ENCODE results near the gene PTPN1. TPM values are rescaled to one million over a fixed set of nuclear protein-coding genes. Genes with fewer than 3 reads are reported as not detected.

PTPN1 gene
- total RNA-seq, 3 donors from 2014 or later (not counting 1 experiment from before 2014, with no cell fraction given): 52.9 to 64.5 (median 58.3) TPM

- Histone ChIP-seq H3K36me3 (ENCODE audit: control insufficient read depth, insufficient read depth, low read length) (peaks cover 17% of the 10 kb centered on the region), H3K27ac (ENCODE audit: low read length) (no peak overlapping the region), H3K27me3 (ENCODE audit: control insufficient read depth, insufficient read depth, low read length) (no peaks in the 10 kb centered on the region), H3K9me3 (ENCODE audit: control insufficient read depth, insufficient read depth, low read length) (no peaks in the 10 kb centered on the region), H3K4me3 (ENCODE audit: low read length) (no peak overlapping the region), H3K4me1 (ENCODE audit: control insufficient read depth, insufficient read depth, low read length) (no peaks in the 10 kb centered on the region)
- intact Hi-C loops (cut with micrococcal nuclease): no loop called here
- TF ChIP-seq CTCF (IDR thresholded peaks at IDR 0.05): no peak
- ATAC-seq (no peak), DNase-seq (no peak)
- WGBS (ENCODE audit: insufficient coverage): 95% methylated on average over 11 of the region's 11 CpGs
- H3K36me3 Mint-ChIP-seq: no peaks in the 10 kb centered on the region
- H3K27me3 Mint-ChIP-seq (ENCODE audit: low read depth in 2 of 2): no peaks in the 10 kb centered on the region
- H3K4me1 Mint-ChIP-seq: peaks cover 0 to 6% of the 10 kb centered on the region in 2 donors
- H3K27ac Mint-ChIP-seq: no peak overlapping the region
- H3K4me3 Mint-ChIP-seq: no peak overlapping the region
- H3K9me3 Mint-ChIP-seq: no peaks in the 10 kb centered on the region
Observed at GRCh38 chr20:50590348-50590664, 80.1 kb downstream of the PTPN1 start.

GRCh38 chr20:50591233-50591852, 81.2 kb downstream of the PTPN1 start:
- Mint-ChIP-seq H3K4me3 (no peak overlapping the region), H3K36me3 (no peaks in the 10 kb centered on the region), H3K27ac (peak overlapping the region in 1 of 2 donors; percentile 42), H3K27me3 (ENCODE audit: low read depth in 2 of 2) (no peaks in the 10 kb centered on the region), H3K4me1 (peaks cover 0 to 6% of the 10 kb centered on the region in 2 donors), H3K9me3 (no peaks in the 10 kb centered on the region)
- intact Hi-C loops (cut with micrococcal nuclease): no loop called here
- Histone ChIP-seq H3K9me3 (ENCODE audit: control insufficient read depth, insufficient read depth, low read length) (no peaks in the 10 kb centered on the region), H3K36me3 (ENCODE audit: control insufficient read depth, insufficient read depth, low read length) (peaks cover 11% of the 10 kb centered on the region), H3K4me3 (ENCODE audit: low read length) (no peak overlapping the region), H3K27ac (ENCODE audit: low read length) (no peak overlapping the region), H3K4me1 (ENCODE audit: control insufficient read depth, insufficient read depth, low read length) (no peaks in the 10 kb centered on the region), H3K27me3 (ENCODE audit: control insufficient read depth, insufficient read depth, low read length) (no peaks in the 10 kb centered on the region)
- 94% methylated on average over 5 of the region's 5 CpGs for WGBS (ENCODE audit: insufficient coverage)
- TF ChIP-seq CTCF (IDR thresholded peaks at IDR 0.05): no peak
- ATAC-seq (no peak), DNase-seq (no peak)

DNA sequence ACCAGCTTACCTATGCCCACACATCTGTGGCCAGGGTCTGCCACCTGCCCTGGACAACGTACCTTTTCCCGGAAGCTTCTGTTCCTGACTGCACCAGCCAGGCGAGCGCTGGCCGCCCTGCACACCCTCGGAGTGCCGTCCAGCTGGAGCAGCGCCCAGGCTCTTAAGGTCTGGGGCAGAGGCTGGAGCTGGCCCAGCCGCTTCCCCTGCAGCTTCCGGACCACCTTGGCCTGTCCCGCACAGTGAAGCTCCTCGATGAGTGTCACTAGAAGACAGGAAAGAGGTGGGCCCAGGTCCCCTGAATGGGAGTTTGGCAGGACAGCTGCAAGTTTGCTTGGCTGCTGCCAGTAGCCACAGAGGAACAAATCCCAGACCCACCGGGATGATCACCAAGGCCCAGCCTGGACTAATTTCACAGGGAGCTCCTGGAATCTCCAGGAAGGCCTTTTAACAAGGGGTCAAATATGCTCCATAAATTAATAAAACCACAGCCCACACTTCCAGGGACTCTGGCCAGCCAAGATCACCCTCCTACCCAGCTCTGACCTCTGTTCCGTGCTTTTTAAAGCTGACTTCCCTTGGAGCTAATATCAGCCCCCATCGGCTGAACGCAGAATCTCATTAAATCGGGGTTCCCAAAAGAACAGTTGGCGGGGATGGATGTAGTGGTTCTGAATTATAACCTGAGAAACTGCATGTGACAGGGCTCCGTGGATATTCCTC, 82.3 kb downstream of the PTPN1 start:
- WGBS (ENCODE audit: insufficient coverage): 97% methylated on average over 19 of the region's 19 CpGs
- H3K27ac Mint-ChIP-seq: no peak overlapping the region
- intact Hi-C loops (cut with micrococcal nuclease): no loop called here

More for the DNA sequence above, 82.3 kb downstream of the PTPN1 start:
- H3K36me3 Mint-ChIP-seq: no peaks in the 10 kb centered on the region
- Histone ChIP-seq H3K27me3 (ENCODE audit: control insufficient read depth, insufficient read depth, low read length) (no peaks in the 10 kb centered on the region), H3K27ac (ENCODE audit: low read length) (no peak overlapping the region), H3K9me3 (ENCODE audit: control insufficient read depth, insufficient read depth, low read length) (no peaks in the 10 kb centered on the region), H3K36me3 (ENCODE audit: control insufficient read depth, insufficient read depth, low read length) (peaks cover 2% of the 10 kb centered on the region), H3K4me3 (ENCODE audit: low read length) (no peak overlapping the region), H3K4me1 (ENCODE audit: control insufficient read depth, insufficient read depth, low read length) (no peaks in the 10 kb centered on the region)
- peaks cover 0 to 6% of the 10 kb centered on the region in 2 donors for H3K4me1 Mint-ChIP-seq
- TF ChIP-seq CTCF (IDR thresholded peaks at IDR 0.05): no peak
- no peak for DNase-seq
- no peak overlapping the region for H3K4me3 Mint-ChIP-seq
- ATAC-seq: no peak
- H3K9me3 Mint-ChIP-seq: no peaks in the 10 kb centered on the region
- H3K27me3 Mint-ChIP-seq (ENCODE audit: low read depth in 2 of 2): no peaks in the 10 kb centered on the region

Measured in natural killer cell (primary cell).